AG08395 (cell line): ENCODE measurements around the gene SMAD3.
A peak's percentile ranks its signal among the peaks of the same experiment; 100 is the strongest.
"Not testable (repeated sequence)": the region's sequence is repeated elsewhere in the genome, so short reads cannot be mapped to it uniquely, and the experiment has no call there.

Experiments used
- DNase-seq: peaks from one replicate; pipeline ENCODE4 v3.0.0; 2012; ENCODE audit warnings: mixed read lengths, low spot score

The SMAD3 gene

DNA sequence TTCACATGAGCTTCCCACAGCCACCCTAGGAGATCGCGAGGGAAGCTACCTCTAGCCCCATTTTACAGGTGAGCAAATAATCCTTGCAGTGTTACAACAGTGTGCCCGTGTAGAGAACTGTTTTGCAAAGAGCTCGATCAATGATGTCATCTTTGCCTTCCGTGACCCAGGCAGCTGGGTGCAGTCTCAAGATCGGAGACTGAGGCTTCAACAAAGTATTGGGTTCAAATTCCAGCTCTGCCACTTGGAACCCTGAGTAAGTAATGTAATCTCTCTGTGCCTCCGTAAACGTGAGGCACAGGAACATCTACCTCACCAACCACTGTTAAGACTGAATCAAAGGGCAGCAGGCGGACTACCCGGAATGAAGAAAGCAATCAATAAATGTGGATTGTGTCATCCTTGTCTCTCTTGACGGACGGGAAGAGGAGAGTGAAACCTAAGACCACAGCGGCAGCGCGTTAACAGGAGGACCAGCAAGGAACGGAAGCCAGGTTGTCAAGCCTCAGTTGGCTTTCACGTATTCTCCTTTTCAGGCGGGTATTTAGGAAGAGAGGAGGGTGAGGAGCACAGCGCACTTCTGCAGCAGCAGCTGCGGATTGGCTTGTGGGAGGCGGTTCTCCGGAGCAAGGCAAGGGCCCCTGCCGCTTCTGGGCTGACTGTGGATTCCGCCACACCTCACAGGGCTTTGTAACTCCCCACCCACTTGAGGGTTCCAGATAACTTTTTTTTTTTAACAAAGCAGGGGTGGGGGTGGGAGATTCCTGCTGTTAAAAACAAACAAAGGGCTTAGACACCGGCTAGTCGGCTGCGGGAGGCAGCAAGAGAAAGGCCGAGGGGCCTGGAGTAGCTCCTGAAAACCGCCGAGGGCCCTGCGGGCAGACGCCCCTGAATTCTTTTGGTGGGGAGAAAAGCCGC, 1.5 kb upstream of the SMAD3 start:
- no peak for DNase-seq

DNA sequence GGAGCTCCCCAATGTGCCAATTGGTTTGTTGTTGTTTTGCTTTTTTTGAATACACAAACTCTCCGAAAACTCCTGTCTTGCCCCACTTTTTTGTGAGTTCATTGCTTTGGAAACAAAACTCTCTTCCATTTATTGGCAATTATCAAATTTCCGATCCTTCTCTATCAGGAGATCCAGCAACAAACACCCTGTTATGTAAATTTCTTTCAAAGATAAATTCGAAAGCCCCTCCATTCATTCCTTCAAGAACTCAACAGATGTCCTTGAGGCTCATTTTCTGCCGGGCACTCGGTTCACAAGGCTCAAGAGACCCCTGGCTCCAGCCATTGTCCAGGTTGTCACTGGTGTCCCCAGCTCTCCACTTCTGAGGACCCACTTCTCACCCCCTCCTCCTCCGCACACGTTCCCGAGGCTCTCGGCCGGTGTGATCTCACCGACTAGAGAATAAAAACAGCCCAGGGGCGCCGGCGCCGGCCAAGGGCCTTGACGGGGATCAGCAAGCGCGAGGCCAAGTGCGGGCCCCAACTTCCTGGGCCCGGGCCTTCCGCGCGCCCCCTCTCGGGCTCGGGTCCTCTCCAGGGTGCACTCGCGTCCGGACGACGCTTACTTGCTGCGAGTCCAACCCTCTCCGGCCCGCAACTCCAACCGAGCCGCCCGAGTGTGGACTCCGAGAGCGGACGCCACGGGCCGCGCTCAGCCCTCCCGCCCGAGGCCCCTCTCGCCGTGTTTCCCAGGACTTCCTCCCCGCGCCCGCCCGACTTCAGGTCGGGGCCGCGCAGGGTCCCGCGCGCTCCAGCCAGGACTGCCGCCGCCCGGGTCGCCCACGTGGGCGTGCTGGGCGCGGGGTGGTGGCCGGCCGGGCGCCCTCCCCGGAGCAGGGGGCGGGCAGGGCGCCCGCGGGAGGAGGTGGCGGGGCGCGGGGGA, 533 bp upstream of the SMAD3 start:
- DNase-seq = peak; percentile 16

DNA sequence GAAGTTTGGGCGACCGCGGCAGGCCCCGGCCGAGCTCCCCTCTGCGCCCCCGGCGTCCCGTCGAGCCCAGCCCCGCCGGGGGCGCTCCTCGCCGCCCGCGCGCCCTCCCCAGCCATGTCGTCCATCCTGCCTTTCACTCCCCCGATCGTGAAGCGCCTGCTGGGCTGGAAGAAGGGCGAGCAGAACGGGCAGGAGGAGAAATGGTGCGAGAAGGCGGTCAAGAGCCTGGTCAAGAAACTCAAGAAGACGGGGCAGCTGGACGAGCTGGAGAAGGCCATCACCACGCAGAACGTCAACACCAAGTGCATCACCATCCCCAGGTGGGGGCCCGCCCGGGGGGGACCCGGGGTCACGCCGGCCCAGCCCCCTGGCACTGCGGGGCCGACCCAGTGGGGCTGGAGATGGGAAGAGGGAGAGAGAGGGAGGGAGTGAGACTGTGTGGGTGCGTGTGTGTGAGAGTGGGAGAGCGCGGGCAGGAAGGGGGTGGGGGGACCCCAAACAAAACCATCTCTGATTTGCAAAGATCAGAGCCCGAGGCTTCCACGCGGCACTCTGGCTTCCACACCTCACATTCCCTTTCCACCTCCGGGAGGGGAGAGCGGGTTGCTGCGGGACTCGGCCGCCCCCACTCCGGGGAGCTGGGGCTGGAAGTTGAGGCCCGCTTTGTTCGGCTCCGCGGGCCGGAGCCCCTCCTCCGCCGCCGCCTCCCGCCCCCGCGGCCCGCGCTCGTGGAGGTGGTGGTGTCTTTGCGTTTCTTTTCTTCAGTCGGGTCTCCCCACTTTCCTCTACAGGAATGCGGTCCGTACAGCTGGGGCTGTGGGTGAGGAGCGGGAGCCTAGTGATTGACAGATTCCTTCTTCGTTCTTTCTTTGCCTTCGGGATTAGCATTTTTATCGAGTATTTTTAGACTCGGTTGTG, 898 bp downstream of the SMAD3 start:
- no peak for DNase-seq

DNA sequence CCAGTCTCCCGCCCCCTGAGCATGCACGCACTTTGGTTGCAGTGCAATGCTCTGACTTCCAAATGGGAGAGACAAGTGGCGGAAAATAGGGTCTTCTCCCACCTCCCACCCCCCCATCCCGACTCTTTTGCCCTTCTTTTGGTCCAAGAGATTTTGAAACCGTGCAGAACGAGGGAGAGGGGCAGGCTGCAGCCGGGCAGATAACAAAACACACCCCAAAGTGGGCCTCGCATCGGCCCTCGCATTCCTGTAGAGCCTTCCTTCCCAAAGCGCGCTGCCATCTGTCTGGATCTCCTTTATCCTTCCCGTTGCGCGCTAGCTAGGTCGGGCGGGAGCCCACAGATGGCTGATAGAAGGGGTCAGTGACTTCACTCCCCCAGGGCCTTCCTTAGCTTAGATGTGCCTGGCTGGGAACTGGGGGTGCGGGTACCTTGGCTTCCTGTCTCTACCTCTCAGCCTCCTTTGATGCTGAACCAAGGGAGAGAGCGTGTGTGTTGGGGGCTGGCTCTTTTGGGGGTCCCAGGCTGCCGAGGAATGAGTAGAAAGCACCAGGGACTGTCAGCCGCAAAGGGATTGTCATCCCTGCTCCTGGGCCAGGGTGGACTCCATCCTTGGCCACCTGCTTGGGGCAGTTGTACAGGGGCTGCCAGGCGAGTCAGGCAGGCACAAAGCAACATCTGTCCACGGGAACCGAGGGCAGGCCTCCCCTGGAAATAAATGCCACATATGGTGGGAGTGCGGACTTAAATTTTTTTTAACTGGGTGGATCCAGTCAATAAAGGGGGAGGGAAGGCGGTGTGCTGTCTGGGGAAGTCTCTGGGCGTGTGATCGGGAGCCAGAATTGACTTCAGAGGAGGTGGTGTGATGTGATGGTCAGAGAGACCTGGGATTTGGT, 1.8 kb downstream of the SMAD3 start:
- peak; percentile 26 for DNase-seq

DNA sequence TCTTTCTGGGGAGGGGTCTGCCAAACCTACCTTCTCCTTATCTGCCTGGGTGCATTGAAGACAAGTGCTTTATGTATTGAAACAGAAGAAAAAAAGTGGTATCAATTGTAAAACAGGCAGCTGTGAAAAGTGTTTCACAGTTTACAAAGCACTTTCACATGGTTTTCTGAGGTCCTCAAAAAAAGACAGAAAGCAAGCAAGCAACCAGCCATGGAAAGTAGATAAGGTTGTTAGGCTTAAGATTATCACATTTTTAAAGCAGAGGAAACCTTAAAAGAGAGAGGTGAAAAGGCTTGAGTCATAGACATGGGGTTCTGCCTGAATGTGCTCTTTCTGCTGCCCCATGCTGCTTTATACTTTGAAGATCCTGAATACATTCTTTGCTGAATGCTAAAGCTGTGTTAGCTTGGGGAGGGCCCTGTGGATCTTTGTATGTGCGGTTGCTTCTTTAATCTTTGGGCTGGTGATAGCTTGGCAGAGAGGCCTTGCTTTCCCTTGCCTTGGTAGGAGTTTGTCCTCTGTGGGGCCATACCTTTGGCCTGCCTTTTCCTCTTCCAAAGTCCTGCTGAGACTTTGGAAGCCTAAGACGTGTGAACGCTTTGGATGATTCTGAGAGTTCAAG, 2.6 kb downstream of the SMAD3 start:
- no peak for DNase-seq

DNA sequence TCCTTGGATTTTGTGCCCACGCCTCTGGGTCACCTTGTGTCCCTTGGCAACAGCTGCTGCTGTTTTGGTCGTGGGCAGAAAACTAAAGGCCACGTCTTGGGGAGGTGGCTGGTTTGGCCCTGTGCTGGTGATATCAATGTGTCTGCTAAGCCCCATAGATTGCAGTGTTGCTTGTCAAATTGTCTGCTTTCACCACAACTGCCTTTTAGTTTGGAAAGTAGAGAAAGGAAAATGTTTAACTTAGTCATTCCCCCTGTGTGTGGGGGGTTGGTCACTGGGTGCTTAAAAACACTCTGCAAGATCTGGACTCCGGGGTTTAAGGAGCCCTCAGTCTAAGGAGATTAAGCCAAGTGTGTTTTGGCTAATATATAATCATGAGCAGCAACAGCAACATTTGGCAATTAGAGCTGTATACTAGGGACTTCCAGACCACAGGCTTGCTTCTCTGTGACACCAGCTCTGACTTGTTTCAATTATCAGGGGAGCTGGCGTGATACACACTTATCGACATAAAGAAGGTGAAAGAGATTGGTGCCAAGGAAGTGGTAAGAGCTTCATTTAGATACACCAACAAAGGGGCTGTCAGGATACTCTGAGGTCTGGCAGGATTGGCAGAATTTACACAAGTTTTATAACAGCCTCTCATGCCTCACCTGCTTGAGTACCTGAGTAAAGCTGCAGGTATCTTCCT, 3.5 kb downstream of the SMAD3 start:
- DNase-seq = peak; percentile 14

DNA sequence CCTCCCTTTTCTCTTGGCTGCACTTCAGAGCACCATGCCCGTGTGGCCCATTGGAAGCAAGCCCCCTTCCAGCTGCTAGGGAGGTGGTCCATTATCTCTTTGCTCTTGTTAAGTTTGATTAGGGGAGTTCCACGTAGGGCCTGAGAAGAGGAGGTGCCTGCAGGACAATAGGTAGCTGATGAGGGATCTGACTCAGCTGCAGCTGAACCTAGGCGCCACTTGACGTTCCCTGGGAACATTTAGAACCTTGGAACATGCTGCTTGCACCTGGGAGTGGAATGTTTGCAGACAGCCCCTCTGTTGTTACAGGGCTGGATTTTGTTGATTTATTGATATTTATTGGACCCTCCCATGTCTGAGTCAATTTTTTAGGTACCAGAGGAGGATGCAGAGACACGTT, 4.7 kb downstream of the SMAD3 start:
- DNase-seq = no peak

DNA sequence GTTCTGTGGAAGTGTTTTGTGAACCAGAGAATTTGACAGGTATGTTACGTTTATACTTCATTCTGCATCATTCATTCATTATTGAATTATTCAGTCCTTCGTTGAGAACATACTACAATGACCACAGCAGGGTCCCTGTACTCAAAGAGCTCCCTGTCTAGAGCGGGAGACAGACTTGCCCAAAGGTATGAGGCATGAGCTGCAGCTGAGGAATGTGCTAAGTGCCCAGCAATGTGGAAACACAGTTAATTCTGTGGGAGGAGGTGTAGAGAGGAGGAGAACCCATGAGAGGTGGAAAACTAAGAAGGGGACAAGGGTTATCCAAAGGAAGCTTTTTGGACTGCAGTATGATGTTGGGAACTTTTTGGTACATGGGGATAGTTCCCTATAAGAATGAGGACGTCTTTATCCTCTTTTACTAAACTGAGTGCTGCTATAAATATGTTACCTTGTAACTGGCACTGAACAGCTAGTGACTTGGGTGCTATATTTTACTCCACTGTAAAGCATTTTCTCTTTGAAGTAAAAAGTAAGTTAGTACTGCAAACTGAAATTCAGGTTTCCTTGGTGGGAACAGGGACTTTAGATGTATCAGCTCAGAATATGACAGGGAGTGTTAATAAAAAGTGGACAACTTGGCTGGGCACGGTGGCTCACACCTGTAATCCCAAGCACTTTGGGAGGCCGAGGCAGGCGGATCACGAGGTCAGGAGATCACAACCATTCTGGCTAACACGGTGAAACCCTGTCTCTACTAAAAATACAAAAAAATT, 5.7 kb downstream of the SMAD3 start:
- DNase-seq = no peak

DNA sequence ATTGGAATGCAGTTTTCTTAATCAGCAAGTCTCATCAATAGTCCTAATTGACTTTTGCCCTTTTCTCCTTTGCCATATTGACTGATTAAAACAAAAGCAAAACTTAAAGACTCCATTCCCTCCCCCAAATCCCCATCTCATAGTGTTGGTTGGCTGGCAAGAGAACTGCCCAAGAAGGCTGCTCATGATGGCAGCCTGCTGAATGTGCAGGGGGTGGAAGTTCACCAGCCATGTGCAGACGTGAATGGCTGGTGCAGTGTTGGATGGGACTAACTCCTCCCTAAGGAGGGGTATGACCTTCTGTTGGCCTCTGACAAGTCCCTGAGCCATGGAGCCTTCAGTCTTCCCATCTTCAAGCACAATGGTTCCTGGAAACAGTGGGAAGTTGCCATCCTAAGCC, 7.0 kb downstream of the SMAD3 start:
- no peak for DNase-seq

DNA sequence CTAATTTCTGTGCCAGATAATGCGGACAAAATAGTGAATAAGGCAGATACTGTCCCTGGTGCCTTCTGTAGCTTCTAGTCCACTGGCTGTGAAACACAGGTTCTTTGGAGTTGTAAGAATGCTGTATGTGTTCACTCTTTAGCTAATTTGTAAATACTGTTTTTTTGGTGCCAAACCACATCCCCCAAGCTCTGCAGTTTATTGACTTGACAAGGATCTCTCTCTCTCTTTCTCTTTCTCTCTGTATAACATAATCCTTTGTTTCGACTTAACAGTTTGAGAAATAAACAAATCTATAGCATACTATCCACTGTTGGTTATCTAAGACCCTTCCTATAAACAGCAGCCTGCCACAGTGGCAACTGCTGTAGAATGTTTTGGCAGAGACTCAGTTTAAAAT, 7.6 kb downstream of the SMAD3 start:
- no peak for DNase-seq

DNA sequence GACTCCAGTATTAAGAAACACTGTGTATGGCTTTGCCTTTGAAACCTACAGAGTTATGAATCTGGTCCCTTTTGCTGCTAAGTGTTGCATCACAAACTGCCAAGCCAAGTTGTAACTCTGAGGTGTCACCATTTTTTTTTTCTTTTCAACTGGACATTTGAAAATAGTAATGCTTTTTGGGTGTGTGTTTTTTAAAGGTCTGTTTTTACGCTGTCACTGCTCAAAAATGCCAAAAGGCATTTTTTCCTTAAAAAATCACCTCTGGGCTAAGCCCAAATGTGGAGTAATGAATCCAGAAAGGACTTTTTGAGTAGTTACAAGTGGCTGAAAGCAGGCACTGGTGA, 9.5 kb downstream of the SMAD3 start:
- no peak for DNase-seq

DNA sequence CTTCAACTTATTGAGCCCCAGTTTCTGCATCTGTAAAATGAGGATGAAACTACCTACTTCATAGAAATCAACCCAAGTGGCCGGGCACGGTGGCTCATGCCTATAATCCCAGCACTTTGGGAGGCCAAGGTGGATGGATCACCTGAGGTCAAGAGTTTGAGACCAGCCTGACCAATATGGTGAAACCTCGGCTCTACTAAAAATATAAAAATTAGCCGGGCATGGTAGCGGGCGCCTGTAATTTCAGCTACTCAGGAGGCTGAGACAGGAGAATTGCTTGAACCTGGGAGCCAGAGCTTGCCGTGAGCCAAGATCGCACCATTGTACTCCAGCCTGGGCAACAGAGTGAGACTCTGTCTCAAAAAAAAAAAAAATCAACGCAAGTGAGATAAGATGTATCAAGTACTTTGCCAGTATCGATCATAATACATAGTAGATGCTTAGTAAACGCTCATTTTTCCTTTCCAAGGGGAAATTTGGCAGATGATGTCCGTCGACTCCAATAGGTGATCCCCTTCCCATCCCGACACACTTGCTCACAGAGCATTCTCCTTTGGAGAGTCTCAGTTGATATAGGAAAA, 10.2 kb downstream of the SMAD3 start:
- not testable (repeated sequence) for DNase-seq

DNA sequence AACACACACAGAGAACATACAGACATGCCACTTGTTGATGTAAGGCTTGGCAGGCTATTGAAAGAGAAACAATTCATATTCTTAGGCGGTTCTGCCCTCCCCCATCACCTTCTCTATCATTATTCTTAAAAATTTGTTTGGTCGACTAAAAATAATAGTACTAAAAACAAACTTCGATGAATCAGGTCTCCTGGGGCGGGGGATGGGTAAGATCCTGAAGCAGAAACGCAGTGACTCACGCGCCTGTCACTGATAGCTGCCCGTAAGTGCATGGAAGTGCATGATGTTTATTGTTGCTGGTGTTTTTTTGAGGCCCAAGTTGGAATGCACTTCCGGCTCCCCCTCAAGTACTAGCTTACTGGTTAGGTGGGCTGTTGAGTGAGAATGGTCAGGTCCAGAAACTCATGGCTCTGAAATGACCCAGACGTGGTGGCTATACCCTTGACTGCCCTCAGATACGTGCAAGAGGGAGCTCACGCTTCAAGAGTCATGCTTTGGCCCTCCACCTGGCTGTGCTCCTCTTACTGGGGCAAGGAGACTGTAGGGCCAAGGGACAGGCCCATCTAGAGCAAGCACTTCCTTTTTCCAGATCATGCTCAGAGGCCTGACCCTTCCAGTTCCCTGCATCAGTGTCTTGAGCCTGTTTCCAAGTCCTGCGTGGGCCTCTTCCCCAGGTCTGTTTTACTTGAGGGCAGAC, 10.9 kb downstream of the SMAD3 start:
- no peak for DNase-seq

DNA sequence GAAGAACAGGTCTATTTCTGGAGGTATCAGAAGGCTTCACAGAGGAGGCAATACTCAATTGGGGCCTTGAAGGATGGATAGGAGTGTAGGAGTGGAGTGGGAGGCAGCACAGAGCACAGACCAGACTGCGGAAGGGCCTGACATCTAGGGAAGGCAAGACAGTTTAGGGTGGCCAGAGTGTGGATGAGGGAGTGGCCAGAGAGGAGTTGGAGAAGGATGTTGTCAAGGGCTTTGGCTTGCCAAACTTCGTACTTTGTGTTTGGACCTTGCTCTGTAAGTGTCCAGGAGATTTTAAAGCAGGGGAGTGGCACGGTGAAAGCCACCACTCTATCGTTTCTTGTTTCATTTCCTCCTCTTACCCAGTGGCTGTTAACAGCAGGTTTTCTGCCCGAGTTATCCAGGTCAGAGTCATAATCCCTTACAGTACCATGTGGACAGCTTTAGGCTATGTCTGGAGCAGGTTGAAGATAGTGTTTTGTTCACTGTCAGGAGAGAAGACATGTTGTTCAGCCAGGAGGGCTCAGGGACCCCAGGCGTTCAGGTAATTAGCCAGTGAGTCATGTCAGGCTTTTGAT, 12.3 kb downstream of the SMAD3 start:
- no peak for DNase-seq

DNA sequence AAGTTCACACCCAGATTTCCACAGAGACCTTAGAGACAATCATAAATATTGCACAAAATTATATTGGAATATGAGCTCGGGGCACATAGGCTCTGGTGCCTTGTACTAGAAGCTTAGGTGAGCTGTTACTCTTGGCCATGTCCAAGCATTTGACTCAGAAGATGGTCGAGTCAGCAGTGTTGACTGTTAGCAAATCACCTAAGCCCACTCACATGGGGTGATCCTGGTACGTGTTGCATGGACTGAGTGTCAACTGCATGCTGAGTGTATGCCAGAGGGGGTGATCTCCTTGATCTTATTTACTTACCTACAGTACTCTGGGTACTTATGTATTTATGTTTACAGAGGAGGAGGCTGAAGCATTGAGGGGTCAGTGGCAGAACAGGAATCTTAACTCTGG, 14.0 kb downstream of the SMAD3 start:
- no peak for DNase-seq

DNA sequence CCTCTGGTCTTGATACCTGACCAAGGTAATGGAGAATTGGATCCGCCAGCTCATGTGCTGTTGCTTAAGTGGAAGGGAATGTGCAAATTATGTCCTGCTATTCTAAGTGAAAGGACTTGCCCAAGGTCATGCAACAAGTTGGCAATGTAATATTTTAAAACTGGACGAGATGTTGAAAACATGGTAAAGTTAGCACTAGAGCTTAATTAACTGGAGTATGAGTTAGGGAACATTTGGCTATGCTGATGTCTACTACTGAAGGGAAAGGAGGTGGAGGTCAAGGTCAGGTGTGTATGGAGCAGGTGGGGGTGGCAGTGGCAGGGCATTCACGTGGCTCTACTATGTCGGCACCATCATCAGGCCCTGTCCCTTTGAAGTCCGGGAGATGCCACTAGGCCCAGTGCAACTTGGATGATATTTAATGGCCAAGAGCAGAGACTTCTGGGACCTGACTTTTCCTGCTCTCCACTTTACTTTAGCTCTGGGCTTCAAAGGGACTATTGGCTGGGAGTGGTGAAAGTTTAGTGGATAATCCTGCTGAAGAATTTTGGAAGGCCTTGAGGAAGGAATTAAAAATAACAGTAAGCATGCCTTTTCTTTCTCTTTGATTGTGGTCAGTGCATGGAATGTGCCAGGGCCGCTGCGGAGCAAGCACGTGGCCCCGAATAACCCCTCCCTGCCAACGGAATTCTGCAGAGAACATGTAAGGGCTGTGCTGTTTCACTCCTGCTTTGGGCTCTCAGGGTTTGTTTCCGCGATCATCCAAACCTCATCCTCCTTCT, 14.9 kb downstream of the SMAD3 start:
- peak; percentile 88 for DNase-seq

DNA sequence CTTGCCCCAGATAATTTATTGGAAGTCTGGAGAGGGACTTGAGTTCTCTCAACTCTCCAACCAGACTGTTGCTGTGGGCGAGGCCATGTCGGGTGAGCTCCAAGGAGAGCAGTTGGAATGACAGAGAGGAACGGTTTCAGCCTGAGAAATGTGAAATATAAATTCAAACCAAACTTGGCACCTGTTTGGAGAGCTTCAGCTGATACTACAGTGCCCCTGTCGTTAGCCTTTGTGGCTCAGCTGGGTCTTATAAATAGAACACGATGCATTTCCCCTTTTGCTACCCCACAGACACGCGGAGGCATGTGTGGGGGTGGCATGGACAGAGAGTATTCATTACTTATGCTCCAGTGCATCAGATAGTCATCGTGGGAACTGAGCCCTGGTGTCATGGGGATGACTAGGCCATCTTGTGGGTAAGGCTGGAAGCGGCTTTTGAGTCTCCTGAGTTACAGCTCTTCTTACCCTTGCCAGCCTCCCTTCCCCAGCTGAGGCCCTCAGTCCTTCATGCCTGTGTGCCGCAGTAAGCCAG, 15.6 kb downstream of the SMAD3 start:
- peak; percentile 89 for DNase-seq
